HepG2 (cell line): ENCODE measurements around the gene NRSN2. TPM values are rescaled to one million over a fixed set of nuclear protein-coding genes. Genes with fewer than 3 reads are reported as not detected.

Experiments used
- HDAC1 ChIP-seq: sonication (generic); formaldehyde crosslinking; IDR thresholded peaks from 2 replicates; pipeline ENCODE4 v1.5.1; 2020; ENCODE audit warnings: mild to moderate bottlenecking, missing genetic modification reagents
- HMGA1 ChIP-seq: sonication (generic); formaldehyde crosslinking; conservative IDR thresholded peaks from 2 replicates; pipeline ENCODE4 v1.4.0; 2020; ENCODE audit warnings: missing genetic modification reagents
- HMGXB3 ChIP-seq: sonication (generic); formaldehyde crosslinking; IDR thresholded peaks from 2 replicates; pipeline ENCODE4 v1.4.0; 2020; ENCODE audit warnings: missing genetic modification reagents, borderline replicate concordance
- HNRNPK ChIP-seq: fragments of 200-400 bp; formaldehyde crosslinking; IDR thresholded peaks from 2 replicates; pipeline ENCODE4 v1.6.1; 2018; ENCODE audit warnings: low read length, low read depth, moderate library complexity, mild to moderate bottlenecking; ENCODE audit not compliant: poor library complexity, severe bottlenecking
- NFE2 ChIP-seq: sonication (generic); formaldehyde crosslinking; IDR thresholded peaks from 2 replicates; pipeline ENCODE4 v1.4.0; 2020; ENCODE audit warnings: missing genetic modification reagents
- REXO4 ChIP-seq: sonication (generic); formaldehyde crosslinking; IDR thresholded peaks from 2 replicates; pipeline ENCODE4 v1.8.0; 2022; ENCODE audit warnings: missing genetic modification reagents, mild to moderate bottlenecking, borderline replicate concordance
- RFX5 ChIP-seq: IDR thresholded peaks from 2 replicates; pipeline ENCODE4 v1.6.1; 2011; ENCODE audit warnings: low read depth, low read length, improper control_type of control experiment
- TEF ChIP-seq: sonication (generic); formaldehyde crosslinking; IDR thresholded peaks from 2 replicates; pipeline ENCODE4 v1.5.0; 2020; ENCODE audit warnings: missing genetic modification reagents
- TFDP1 ChIP-seq: IDR thresholded peaks from 2 replicates; pipeline ENCODE4 v1.6.1; 2016; ENCODE audit warnings: missing compliant biosample characterization, missing genetic modification reagents, borderline replicate concordance
- YEATS4 ChIP-seq: sonication (generic); formaldehyde crosslinking; IDR thresholded peaks from 2 replicates; pipeline ENCODE4 v1.4.0; 2020; ENCODE audit warnings: missing genetic modification reagents, borderline replicate concordance
- ZBTB3 ChIP-seq: sonication (generic); formaldehyde crosslinking; IDR thresholded peaks from 2 replicates; pipeline ENCODE4 v1.4.0; 2020; ENCODE audit warnings: low read depth, mild to moderate bottlenecking, moderate library complexity, missing genetic modification reagents, borderline replicate concordance
- ZNF629 ChIP-seq: sonication (generic); formaldehyde crosslinking; conservative IDR thresholded peaks from 2 replicates; pipeline ENCODE4 v1.5.0; 2020; ENCODE audit warnings: missing genetic modification reagents
- ZNF75D ChIP-seq: sonication (generic); formaldehyde crosslinking; IDR thresholded peaks from 2 replicates; pipeline ENCODE4 v1.8.1; 2023; ENCODE audit warnings: missing genetic modification reagents, mild to moderate bottlenecking, borderline replicate concordance
- polyA plus RNA-seq, 8 experiments: library from polyadenylated mRNA; depleted of rRNA in 3 of 8; stranded (reverse) in 7 of 8; unstranded in 1 of 8; fragments of >200 nt; fragmentation: Illumina TruSeq in 4 of 8; extraction: Trizol in 4 of 8; gene quantifications; 2 replicates each; pipeline versions ENCODE4 v1.2.1 to v1.2.3, GENCODE V29; 2011 to 2016; ENCODE audit warnings: low read depth in 4 of 8, missing spikeins in 1 of 8, mixed read lengths in 1 of 8; ENCODE audit not compliant: insufficient read depth in 1 of 8
- total RNA-seq, 5 experiments: library from RNA; depleted of rRNA; stranded (reverse); fragments of >200 nt; fragmentation: Illumina TruSeq; extraction: Trizol; gene quantifications; 2 replicates each; pipeline ENCODE4 v1.2.3, GENCODE V29; 2016; ENCODE audit warnings: low read depth in 1 of 5
- TF ChIP-seq, protein P1 (sequence below): sonication (generic); formaldehyde crosslinking; conservative IDR thresholded peaks from 2 replicates; pipeline ENCODE4 v1.4.0; 2020; ENCODE audit warnings: mild to moderate bottlenecking, missing genetic modification reagents, moderate library complexity
- TF ChIP-seq, protein P2 (sequence below): sonication (generic); formaldehyde crosslinking; IDR thresholded peaks from 2 replicates; pipeline ENCODE4 v1.4.0; 2020; ENCODE audit warnings: missing genetic modification reagents

The NRSN2 gene
- total and polyA plus RNA-seq, 2 of the 13 experiments (the other 11 are each of a cell fraction or from before 2014, with no cell fraction given), result 32.3 to 49.4 TPM

- TF ChIP-seq, protein P1, sequence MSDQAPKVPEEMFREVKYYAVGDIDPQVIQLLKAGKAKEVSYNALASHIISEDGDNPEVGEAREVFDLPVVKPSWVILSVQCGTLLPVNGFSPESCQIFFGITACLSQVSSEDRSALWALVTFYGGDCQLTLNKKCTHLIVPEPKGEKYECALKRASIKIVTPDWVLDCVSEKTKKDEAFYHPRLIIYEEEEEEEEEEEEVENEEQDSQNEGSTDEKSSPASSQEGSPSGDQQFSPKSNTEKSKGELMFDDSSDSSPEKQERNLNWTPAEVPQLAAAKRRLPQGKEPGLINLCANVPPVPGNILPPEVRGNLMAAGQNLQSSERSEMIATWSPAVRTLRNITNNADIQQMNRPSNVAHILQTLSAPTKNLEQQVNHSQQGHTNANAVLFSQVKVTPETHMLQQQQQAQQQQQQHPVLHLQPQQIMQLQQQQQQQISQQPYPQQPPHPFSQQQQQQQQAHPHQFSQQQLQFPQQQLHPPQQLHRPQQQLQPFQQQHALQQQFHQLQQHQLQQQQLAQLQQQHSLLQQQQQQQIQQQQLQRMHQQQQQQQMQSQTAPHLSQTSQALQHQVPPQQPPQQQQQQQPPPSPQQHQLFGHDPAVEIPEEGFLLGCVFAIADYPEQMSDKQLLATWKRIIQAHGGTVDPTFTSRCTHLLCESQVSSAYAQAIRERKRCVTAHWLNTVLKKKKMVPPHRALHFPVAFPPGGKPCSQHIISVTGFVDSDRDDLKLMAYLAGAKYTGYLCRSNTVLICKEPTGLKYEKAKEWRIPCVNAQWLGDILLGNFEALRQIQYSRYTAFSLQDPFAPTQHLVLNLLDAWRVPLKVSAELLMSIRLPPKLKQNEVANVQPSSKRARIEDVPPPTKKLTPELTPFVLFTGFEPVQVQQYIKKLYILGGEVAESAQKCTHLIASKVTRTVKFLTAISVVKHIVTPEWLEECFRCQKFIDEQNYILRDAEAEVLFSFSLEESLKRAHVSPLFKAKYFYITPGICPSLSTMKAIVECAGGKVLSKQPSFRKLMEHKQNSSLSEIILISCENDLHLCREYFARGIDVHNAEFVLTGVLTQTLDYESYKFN (CRISPR knock-in tag), result peak; percentile 86; the same call in 1 of the 2 replicates
- no peak for TF ChIP-seq HMGA1 (CRISPR knock-in tag)
- peak; percentile 92 for TF ChIP-seq RFX5
- TF ChIP-seq ZNF75D, result no peak
- TF ChIP-seq ZNF629 (CRISPR knock-in tag), result peak; percentile 52
- peak; percentile 84 for TF ChIP-seq REXO4 (CRISPR knock-in tag)
- TF ChIP-seq ZBTB3 (CRISPR knock-in tag), result no peak; the same call in 1 of the 2 replicates
- TF ChIP-seq HDAC1 (CRISPR knock-in tag), result peak; percentile 99
- peak; percentile 94 for TF ChIP-seq HNRNPK
- TF ChIP-seq YEATS4, result peak; percentile 100
- TF ChIP-seq TFDP1, result peak; percentile 98
- TF ChIP-seq HMGXB3 (CRISPR knock-in tag), result peak; percentile 91; the same call in 1 of the 2 replicates
- 0 out of 2 replicates have a peak, but pooled peaks have one; percentile 3 for TF ChIP-seq NFE2 (CRISPR knock-in tag)
- TF ChIP-seq TEF (CRISPR knock-in tag), result peak; percentile 81
- TF ChIP-seq, protein P2, sequence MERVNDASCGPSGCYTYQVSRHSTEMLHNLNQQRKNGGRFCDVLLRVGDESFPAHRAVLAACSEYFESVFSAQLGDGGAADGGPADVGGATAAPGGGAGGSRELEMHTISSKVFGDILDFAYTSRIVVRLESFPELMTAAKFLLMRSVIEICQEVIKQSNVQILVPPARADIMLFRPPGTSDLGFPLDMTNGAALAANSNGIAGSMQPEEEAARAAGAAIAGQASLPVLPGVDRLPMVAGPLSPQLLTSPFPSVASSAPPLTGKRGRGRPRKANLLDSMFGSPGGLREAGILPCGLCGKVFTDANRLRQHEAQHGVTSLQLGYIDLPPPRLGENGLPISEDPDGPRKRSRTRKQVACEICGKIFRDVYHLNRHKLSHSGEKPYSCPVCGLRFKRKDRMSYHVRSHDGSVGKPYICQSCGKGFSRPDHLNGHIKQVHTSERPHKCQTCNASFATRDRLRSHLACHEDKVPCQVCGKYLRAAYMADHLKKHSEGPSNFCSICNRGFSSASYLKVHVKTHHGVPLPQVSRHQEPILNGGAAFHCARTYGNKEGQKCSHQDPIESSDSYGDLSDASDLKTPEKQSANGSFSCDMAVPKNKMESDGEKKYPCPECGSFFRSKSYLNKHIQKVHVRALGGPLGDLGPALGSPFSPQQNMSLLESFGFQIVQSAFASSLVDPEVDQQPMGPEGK (CRISPR knock-in tag), result peak; percentile 96
These were observed 22.5 kb upstream of the NRSN2 start (continued) for GRCh38 chr20:324177-325044.
